NCI-H774 (cell line): ENCODE data around the gene FRRS1L.

Experiments used
- DNase-seq: peaks from one replicate; lab custom pipeline; 2025; lab: John Stamatoyannopoulos, UW

The FRRS1L gene

DNA sequence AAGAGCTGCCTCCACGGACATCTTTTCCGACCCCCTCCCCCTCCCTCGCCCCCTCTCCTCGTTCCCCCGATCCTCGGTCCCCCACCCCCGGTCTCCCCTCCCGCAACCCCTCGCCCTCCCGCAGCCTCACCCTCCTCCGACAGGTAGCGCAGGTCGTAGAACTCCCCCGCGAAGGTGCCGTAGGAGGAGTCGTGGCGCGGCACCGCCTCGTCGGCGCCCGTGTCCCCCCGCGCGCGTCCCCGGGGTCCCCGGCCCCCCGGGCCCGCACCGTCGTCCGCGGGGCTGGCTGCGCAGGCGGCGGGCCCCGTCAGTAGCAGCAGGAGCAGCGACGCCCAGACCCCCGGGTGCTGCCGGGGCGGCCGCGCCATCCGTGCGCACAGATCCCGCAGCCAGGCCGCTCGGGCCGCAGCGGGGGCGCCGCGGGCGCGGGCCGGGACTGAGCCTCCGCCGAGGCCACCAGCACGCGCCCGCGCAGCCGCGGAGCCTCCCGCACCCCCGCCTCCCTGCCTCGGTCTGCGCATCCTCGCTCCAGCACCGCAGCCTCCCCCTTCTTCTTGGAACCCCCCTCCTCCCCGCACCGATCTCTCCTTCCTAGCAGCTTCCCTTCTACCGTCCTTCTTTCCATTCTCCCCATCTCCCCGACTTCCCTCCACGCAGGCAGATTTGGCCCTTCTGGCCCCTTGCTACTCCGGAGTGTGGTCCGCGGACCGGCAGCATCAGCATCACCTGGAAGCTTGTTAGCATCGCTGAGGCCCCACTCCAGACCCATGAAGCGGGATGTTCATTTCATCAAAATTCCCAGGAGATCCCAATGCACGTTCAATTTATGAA, at the start of gene FRRS1L:
Gene FRRS1L, minus strand, starts transcription at position 479 of the 831 bp plus-strand sequence. Its CDS starts 111 bp downstream, at position 368.
- DNase-seq, result peak; percentile 24

DNA sequence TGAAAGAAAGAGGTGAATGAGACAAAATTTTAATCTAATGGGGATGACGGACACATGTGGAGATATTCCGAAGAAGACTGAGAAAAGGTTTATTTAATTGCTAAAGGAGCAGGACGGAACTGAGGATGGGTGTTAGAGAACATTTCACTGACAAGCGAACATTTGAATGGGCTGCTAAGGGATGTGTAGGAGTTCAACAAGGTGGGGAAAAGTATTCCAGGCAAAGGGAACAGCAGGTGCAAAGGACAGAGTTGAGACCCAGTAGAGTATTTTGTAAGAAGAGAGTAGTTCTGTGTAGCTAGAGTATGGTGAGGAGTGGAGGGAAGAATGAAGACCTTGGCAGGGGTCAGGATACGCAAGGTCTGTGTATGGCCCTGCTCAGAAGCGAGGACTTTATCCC, 47.4 kb upstream of the FRRS1L start:
- no peak for DNase-seq

DNA sequence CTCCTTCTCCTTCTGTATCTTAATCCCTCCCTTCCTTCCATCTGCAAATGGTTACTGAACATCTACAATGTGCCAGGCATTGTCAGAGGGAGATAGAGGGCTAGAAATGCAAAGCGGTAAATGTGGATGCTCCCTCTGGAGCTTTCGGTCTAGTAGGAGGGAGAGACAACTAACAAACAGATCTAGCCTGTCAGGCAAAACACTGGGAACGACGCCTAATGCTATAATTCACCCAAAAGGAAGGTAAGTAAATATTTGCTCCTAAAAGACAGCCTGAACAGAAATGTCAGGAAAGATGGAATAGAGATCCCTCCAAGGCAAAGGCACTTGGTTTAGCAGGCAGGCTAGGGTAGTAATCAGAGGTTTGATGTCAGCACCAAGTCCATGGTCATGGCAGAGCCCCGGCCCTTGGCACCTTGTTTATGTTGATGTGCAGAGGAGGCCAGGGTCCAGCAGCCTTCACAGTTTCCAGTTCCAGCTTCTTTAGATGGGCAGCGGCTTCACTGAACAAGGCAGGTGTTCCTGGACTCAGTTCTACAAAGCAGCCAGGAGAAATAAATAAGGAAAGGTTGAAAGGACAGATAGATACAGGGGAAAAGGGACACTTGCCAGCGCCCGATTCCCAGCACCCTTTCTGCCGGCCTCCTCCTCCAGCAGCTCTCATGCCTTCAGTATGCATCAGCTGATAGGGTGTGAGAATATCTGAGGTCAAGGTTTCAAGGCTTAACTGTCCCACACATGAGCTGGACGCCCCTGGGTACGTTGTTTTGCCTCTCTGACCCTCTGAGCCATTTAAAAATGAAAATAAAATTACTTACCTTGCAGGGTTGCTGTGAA, 46.5 kb upstream of the FRRS1L start:
- DNase-seq, result no peak

DNA sequence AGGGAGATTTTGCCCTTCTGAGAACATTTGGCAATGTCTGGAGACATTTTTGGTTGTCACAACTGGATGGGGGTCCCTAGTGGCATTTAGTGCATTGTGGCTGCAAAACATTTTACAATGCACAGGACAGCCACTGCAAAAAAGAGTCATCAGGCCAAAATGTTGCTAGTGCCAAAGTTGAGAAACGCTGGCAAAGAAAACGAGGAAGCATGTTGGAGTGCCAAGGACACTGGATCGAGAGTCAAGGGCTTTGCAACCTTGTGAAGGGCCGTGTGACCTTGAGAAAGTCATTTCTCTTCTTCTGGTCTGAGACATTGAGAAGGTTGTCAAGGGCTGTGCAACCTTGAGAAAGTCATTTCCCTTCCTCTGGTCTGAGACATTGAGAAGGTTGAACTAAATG, 45.7 kb upstream of the FRRS1L start:
- DNase-seq, result no peak

DNA sequence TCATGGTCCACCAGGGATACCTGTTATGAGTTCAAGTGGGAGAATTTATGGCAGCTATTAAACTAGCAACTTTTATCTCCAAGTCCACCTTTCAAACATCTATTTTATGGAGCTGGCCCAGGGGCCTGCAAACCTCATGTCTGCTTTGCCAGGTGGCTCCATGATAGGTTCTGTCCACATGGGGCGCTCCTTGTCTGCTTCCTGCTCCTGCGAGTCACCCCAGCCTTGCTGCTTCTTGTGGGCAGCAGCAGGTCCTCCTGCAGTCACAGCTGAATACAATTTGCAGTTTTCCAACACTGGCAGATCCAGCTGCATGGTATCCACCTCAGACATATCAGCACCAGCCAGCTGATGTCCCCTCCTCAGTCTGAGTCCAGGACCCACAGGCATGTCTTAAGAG, 39.6 kb upstream of the FRRS1L start:
- DNase-seq, result no peak

DNA sequence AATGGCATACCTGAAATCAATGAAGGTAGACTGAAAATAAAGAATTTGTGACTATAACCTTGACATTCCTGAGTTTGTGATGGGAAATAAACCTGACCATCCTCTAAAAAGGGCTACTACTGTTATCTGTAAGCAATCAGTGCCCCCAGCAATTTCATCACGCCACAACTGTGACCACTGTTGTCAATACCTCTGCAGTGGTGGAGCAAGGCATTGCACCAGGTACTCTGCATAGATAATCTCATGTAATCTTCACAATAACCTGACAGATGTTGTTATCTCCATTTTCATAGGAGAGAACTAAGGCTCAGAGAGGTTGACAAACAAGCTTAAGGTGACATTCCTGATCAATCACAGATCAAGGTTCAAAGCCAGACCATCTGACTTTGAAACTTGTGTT, 38.5 kb upstream of the FRRS1L start:
- DNase-seq, result no peak

GRCh38 chr9:109203761-109204360, 36.8 kb upstream of the FRRS1L start:
- DNase-seq, result no peak

DNA sequence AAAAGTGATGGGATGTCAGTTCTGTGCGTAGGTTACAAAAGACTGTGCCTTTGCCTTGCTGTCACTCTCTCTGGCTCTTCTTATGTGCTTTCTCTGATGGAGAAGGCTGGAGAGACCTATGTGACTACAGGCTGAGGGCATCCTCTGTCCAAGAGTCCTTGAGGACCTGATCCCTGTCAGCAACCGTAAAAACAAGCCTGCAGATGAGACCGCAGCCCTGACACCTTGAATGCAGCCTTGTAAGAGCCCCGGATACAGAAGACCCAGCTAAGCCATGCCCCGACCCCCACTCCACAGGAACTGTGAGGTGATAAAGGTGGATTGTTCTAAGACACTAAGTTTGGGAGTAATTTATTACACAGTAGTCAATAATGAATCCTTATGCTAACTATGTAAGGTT, 32.6 kb upstream of the FRRS1L start:
- DNase-seq, result no peak

DNA sequence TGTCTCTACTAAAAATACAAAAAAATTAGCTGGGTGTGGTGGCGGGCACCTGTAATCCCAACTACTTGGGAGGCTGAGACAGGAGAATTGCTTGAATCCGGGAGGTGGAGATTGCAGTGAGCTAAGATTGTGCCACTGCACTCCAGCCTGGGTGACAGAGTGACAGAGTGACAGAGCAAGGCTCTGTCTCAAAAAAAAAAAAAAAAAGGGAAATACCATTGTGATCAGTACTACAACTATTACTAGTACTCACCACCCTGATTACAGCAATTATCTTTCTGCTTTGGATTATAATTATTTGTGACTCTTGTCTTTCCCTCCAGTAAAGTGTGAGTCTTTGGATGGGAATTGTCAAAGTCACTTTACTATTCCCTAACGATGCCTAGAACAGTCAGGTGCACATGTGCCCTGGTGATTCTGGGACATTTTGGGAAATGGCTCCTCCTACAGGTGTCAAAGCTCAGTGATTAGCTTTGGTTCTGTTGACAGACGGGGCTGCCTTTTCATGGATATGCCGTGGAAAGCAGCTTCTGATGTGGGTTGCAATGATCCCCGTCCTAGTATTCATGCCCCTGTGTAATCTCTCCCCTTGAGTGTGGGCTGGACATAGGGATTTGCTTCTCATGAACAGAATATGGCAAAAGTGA, 31.8 kb upstream of the FRRS1L start:
- no peak for DNase-seq

- no peak for DNase-seq
Observed at GRCh38 chr9:109193974-109194556, 27.0 kb upstream of the FRRS1L start.

GRCh38 chr9:109192732-109193361, 25.8 kb upstream of the FRRS1L start:
- no peak for DNase-seq

GRCh38 chr9:109191746-109192145, 24.7 kb upstream of the FRRS1L start:
- DNase-seq, result no peak

- DNase-seq, result no peak
Observed at GRCh38 chr9:109190151-109190550, 23.1 kb upstream of the FRRS1L start.

DNA sequence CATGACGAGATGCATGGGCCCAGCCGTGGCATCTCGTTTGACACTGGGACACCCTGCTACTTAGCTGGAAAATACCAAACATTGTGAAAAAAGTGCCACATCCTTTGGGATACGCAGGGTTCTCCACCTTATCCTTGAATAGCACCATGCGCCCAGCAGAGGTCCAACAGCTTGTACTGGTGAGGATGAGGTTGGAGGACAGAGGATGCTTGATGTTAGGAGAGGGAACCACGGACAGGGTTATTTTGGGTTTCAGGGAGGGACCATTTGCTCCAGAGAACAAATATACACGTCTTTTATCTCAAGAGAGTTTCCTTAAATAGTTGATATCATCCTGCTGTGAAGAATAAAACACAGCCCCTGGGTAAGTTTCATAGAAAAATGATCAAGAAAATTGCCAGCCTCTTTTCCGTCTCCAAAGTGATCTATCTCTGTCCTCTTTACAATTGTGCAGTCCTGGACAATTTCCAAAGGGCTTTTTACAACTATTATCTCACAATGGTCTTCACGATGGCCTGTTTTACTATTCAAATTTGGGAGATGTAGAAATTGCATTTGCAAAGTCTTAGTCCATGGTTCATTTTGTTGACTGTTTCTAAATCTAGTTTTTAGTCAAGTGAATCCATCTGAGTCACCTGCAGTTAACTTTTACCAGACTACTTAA, 19.9 kb upstream of the FRRS1L start:
- no peak for DNase-seq

DNA sequence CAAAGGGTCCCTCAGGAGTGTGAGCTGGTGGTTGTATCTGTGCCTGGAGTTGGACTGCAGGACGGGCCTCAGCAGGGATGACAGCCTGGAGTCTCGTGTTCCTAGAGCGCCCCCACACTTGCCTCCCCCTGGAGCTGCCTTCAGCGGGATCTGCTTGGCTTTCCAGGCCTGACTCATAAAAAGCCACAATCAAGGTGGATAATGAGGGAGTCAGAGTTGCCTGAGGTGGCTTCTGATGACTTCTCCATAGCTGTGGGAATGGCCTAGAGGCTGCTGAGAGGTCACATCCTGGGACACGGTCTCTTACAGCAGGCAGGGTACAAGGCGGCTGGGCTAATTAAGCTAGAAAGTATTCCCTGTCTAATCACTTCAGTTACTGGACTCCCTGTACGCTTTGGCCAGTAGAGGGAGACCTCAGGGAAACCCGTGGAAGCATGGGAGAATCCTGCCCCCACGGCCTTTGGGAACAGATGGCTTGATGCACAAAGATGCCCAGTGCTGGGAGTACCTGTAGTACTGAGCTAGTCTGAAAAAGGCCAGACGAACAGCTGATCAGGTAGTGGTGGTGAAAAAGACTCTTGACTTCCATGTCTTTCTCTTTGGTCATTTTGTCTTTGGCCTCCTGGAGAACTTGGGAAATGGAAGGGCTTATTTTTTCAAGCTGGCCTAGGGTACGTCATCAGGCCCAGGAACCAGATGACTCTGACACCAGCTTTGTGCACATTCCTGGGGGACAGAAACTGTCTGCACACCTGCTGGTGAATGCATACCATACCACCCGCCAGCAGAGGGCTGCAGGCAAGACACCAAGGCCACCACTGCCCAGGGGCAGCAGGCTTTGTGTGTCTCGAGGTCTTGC, 16.1 kb upstream of the FRRS1L start:
- DNase-seq, result no peak

- no peak for DNase-seq
Observed at GRCh38 chr9:109182550-109182939, 15.5 kb upstream of the FRRS1L start.

GRCh38 chr9:109181284-109181683, 14.2 kb upstream of the FRRS1L start:
- no peak for DNase-seq

DNA sequence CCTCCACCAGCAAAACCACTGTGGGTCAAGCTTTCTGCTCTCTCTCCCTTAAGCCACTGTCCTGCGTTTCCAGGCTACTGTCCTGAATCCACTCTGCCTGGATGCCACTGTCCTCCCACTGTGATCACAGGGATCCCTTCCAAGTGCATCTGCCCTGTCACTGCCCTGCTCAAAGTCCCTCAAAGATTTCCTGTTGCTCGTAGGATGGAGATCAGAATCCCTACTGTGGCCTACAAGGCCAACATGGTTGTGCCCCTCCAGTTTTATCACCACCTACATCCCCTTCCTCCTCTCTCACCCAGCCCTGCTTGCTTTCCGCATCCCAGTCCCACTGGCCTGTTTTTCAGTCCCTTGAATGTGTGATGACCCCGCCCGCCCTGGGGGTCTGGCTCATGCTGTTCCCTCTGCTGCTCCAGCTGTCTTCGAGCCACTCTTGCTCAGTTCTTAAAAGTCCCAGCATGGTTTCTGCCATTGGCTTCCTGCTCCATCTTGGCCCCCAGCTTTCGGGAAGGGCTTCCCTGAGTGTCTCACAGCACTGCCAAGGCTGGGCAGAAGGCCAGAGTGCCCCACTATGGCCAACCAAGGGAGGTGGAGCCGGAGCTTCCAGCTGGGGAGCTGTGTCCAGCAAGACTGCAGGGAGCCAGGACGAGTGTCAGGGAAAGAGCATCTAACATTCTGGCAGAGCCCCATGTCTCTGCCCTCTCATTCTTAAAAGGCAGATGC, 12.9 kb upstream of the FRRS1L start:
- DNase-seq, result no peak

GRCh38 chr9:109176963-109177362, 9.9 kb upstream of the FRRS1L start:
- DNase-seq, result no peak
